Colonic mucosa (tissue), 4 donors: Measurements from ENCODE around the gene RMND5B. TPM values are rescaled to one million over a fixed set of nuclear protein-coding genes. Genes with fewer than 3 reads are reported as not detected.

ENCODE experiments used
- DNase-seq: peaks from one replicate; pipeline ENCODE4 v3.0.0-alpha.2; 2020
- H3K27ac ChIP-seq: fragments of 200-600 bp; one replicate; pipeline ENCODE4 v1.8.0; 2021
- H3K27me3 ChIP-seq: fragments of 200-600 bp; one replicate; pipeline ENCODE4 v1.8.0; 2021
- H3K36me3 ChIP-seq: fragments of 200-600 bp; one replicate; pipeline ENCODE4 v1.8.0; 2021
- H3K4me1 ChIP-seq: fragments of 200-600 bp; one replicate; pipeline ENCODE4 v1.8.0; 2021; ENCODE audit warnings: mild to moderate bottlenecking
- H3K4me3 ChIP-seq: fragments of 200-600 bp; one replicate; pipeline ENCODE4 v1.8.0; 2021
- H3K9ac ChIP-seq, 2 donors: one replicate each; pipeline ENCODE4 v1.7.0; 2013; ENCODE audit warnings: control low read depth in 2 of 2, low read depth in 2 of 2, low read length in 2 of 2
- H3K9me3 ChIP-seq: fragments of 200-600 bp; one replicate; pipeline ENCODE4 v1.8.0; 2021
- CTCF ChIP-seq: fragments of 200-600 bp; IDR thresholded peaks from one replicate; pipeline ENCODE4 v1.8.0; 2022; ENCODE audit warnings: antibody characterized with exemption, mild to moderate bottlenecking
- intact Hi-C: fragments of 100-400 bp; cut with DNase I; formaldehyde crosslinking; loops from one replicate; pipeline ENCODE4 v1.14.1; 2022
- total RNA-seq, 2 donors: library from RNA; stranded (reverse); fragmentation: NEBNext Ultra II Directional in 1 of 2; extraction: Animal tissue kit (Norgen Biotek cat#: 25700) in 1 of 2; gene quantifications; one replicate each; pipeline ENCODE4 v1.2.1, GENCODE V29; 2021
- donor health status: healthy.
- donor health status: DM: no; HTN: no; CAD: no.
- donor health status: DM: no; HTN: no; CAD: no.

Gene RMND5B
- total RNA-seq, 2 donors from 2014 or later = 31.9 to 50.1 TPM

- Histone ChIP-seq H3K9me3 (no peaks in the 10 kb centered on the region), H3K27ac (no peak overlapping the region), H3K9ac (no peak overlapping the region), H3K36me3 (no peaks in the 10 kb centered on the region), H3K4me1 (no peaks in the 10 kb centered on the region), H3K27me3 (no peaks in the 10 kb centered on the region), H3K4me3 (no peak overlapping the region)
- TF ChIP-seq CTCF = no peak
- intact Hi-C loops = no loop called here
- DNase-seq = no peak
These were observed 51.5 kb downstream of the RMND5B start for GRCh38 chr5:178182158-178182876.

GRCh38 chr5:178186427-178186826 lies 55.6 kb downstream of the RMND5B start:
- H3K27me3 ChIP-seq = no peaks in the 10 kb centered on the region

GRCh38 chr5:178187014-178187413 lies 56.2 kb downstream of the RMND5B start, which contains the start of gene GMCL2:
Gene GMCL2 (minus strand): TSS chr5:178187371. CDS start chr5:178187299, 72 bp downstream.
- no peak for DNase-seq
- no peaks in the 10 kb centered on the region for H3K36me3 ChIP-seq
- H3K4me1 ChIP-seq = no peaks in the 10 kb centered on the region
- H3K9me3 ChIP-seq = no peaks in the 10 kb centered on the region
- no peak within 1 kb of the TSS for H3K4me3 ChIP-seq
- intact Hi-C loops = no loop called here
- H3K27me3 ChIP-seq = no peaks in the 10 kb centered on the region
- H3K9ac ChIP-seq = no peak within 1 kb of the TSS
- no peak for TF ChIP-seq CTCF
- no peak within 1 kb of the TSS for H3K27ac ChIP-seq

More at GRCh38 chr5:178186427-178186826, 55.6 kb downstream of the RMND5B start:
- Histone ChIP-seq H3K4me1 (no peaks in the 10 kb centered on the region), H3K9ac (no peak overlapping the region), H3K9me3 (no peaks in the 10 kb centered on the region), H3K36me3 (no peaks in the 10 kb centered on the region), H3K4me3 (no peak overlapping the region), H3K27ac (no peak overlapping the region)
- no peak for TF ChIP-seq CTCF
- intact Hi-C loops = no loop called here
- DNase-seq = no peak

- Histone ChIP-seq H3K9ac (no peak overlapping the region), H3K4me3 (no peak overlapping the region), H3K4me1 (no peaks in the 10 kb centered on the region), H3K27ac (no peak overlapping the region), H3K27me3 (no peaks in the 10 kb centered on the region), H3K36me3 (no peaks in the 10 kb centered on the region), H3K9me3 (no peaks in the 10 kb centered on the region)
- no peak for TF ChIP-seq CTCF
- DNase-seq = no peak
- intact Hi-C loops = no loop called here
These were observed 58.6 kb downstream of the RMND5B start for GRCh38 chr5:178189433-178189832.

- no peak overlapping the region for H3K4me3 ChIP-seq
- no peak overlapping the region for H3K27ac ChIP-seq
- intact Hi-C loops = no loop called here
- no peak overlapping the region for H3K9ac ChIP-seq
- no peaks in the 10 kb centered on the region for H3K9me3 ChIP-seq
- no peaks in the 10 kb centered on the region for H3K36me3 ChIP-seq
- no peak for TF ChIP-seq CTCF
- no peaks in the 10 kb centered on the region for H3K27me3 ChIP-seq
- H3K4me1 ChIP-seq = no peaks in the 10 kb centered on the region
- no peak for DNase-seq
These were observed 60.8 kb downstream of the RMND5B start for GRCh38 chr5:178191661-178192060.
